Calu3 (cell line): ENCODE measurements around the gene DYNC1I1. TPM values are rescaled to one million over a fixed set of nuclear protein-coding genes. Genes with fewer than 3 reads are reported as not detected.

Experiments used
- BruUV-seq: library from RNA; stranded (reverse); fragments of 400-500 nt; replicated peaks from 2 replicates; lab custom pipeline; 2021; lab: Mats Ljungman, UMichigan
- CTCF ChIA-PET: fragments of 300-600 bp; sonication (Branson Sonifier 250); formaldehyde crosslinking; loops from one replicate; lab custom pipeline; 2022; ENCODE audit warnings: antibody characterized with exemption; lab: Charles Lee
- DNase-seq: peaks from one replicate; pipeline ENCODE4 v3.0.0; 2022
- H3K27ac Mint-ChIP-seq: one replicate; pipeline ENCODE4 v1.8.0; 2022; ENCODE audit warnings: mixed read lengths; ENCODE audit not compliant: unreplicated experiment
- H3K27me3 Mint-ChIP-seq: one replicate; pipeline ENCODE4 v1.8.0; 2022; ENCODE audit warnings: mixed read lengths; ENCODE audit not compliant: unreplicated experiment
- H3K36me3 Mint-ChIP-seq: one replicate; pipeline ENCODE4 v1.8.0; 2022; ENCODE audit warnings: mild to moderate bottlenecking, moderate library complexity, mixed read lengths; ENCODE audit not compliant: insufficient read depth, unreplicated experiment
- H3K4me1 Mint-ChIP-seq: one replicate; pipeline ENCODE4 v1.8.0; 2022; ENCODE audit warnings: mild to moderate bottlenecking, low read depth, mixed read lengths; ENCODE audit not compliant: unreplicated experiment
- H3K4me3 Mint-ChIP-seq: one replicate; pipeline ENCODE4 v1.8.0; 2022; ENCODE audit warnings: mild to moderate bottlenecking, low read depth, moderate library complexity, mixed read lengths; ENCODE audit not compliant: unreplicated experiment
- H3K9me3 Mint-ChIP-seq: one replicate; pipeline ENCODE4 v1.8.0; 2022; ENCODE audit warnings: low read depth, mixed read lengths; ENCODE audit not compliant: unreplicated experiment
- intact Hi-C: fragments of 100-400 bp; cut with micrococcal nuclease; formaldehyde crosslinking; loops from one replicate; pipeline ENCODE4 v1.10.0; 2022; ENCODE audit not compliant: unreplicated experiment
- total RNA-seq: library from RNA; stranded (reverse); gene quantifications from 2 replicates; pipeline ENCODE4 v1.2.3, GENCODE V29; 2022
- TF ChIP-seq, protein P1 (sequence below): fragments of 200-600 bp; IDR thresholded peaks from one replicate; pipeline ENCODE4 v1.8.0; 2022; ENCODE audit warnings: antibody characterized with exemption; ENCODE audit not compliant: unreplicated experiment

The DYNC1I1 gene
- total RNA-seq, 1 experiment from 2014 or later, result 0.73 TPM

- H3K4me1 Mint-ChIP-seq, result no peaks in the 10 kb centered on the region
- TF ChIP-seq, protein P1, sequence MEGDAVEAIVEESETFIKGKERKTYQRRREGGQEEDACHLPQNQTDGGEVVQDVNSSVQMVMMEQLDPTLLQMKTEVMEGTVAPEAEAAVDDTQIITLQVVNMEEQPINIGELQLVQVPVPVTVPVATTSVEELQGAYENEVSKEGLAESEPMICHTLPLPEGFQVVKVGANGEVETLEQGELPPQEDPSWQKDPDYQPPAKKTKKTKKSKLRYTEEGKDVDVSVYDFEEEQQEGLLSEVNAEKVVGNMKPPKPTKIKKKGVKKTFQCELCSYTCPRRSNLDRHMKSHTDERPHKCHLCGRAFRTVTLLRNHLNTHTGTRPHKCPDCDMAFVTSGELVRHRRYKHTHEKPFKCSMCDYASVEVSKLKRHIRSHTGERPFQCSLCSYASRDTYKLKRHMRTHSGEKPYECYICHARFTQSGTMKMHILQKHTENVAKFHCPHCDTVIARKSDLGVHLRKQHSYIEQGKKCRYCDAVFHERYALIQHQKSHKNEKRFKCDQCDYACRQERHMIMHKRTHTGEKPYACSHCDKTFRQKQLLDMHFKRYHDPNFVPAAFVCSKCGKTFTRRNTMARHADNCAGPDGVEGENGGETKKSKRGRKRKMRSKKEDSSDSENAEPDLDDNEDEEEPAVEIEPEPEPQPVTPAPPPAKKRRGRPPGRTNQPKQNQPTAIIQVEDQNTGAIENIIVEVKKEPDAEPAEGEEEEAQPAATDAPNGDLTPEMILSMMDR, result no peak
- CTCF ChIA-PET, result interaction anchor here (0.9 kb wide), 1 partner anchor 151 kb away, joined by 3 read pairs; no protein-coding TSS in a partner anchor
- intact Hi-C loops, result loop anchor here (10.0 kb wide), 1 partner anchor 349 kb away; no protein-coding TSS in a partner anchor
- no peak overlapping the region for H3K27ac Mint-ChIP-seq
- no TSS peak for BruUV-seq
- no peaks in the 10 kb centered on the region for H3K9me3 Mint-ChIP-seq
- no peak overlapping the region for H3K4me3 Mint-ChIP-seq
- DNase-seq, result no peak
- H3K27me3 Mint-ChIP-seq, result peaks cover 35% of the 10 kb centered on the region
- no peaks in the 10 kb centered on the region for H3K36me3 Mint-ChIP-seq
Observed at GRCh38 chr7:95874129-95874528, 101.8 kb downstream of the DYNC1I1 start.

- intact Hi-C loops, result loop anchor here (10.0 kb wide), 1 partner anchor 350 kb away; no protein-coding TSS in a partner anchor
- TF ChIP-seq, protein P1, result no peak
- Mint-ChIP-seq H3K27me3 (peaks cover 35% of the 10 kb centered on the region), H3K36me3 (no peaks in the 10 kb centered on the region), H3K9me3 (no peaks in the 10 kb centered on the region), H3K4me3 (no peak overlapping the region), H3K27ac (no peak overlapping the region), H3K4me1 (no peaks in the 10 kb centered on the region)
- CTCF ChIA-PET, result interaction anchor here (0.9 kb wide), 1 partner anchor 151 kb away, joined by 3 read pairs; no protein-coding TSS in a partner anchor
- DNase-seq, result no peak
- no TSS peak for BruUV-seq
Observed at GRCh38 chr7:95874541-95875265, 102.3 kb downstream of the DYNC1I1 start.

GRCh38 chr7:95875519-95875918 lies 103.2 kb downstream of the DYNC1I1 start:
- Mint-ChIP-seq H3K4me3 (no peak overlapping the region), H3K4me1 (no peaks in the 10 kb centered on the region), H3K27ac (no peak overlapping the region), H3K27me3 (peaks cover 35% of the 10 kb centered on the region), H3K9me3 (no peaks in the 10 kb centered on the region), H3K36me3 (no peaks in the 10 kb centered on the region)
- intact Hi-C loops, result loop anchor here (10.0 kb wide), 1 partner anchor 351 kb away; no protein-coding TSS in a partner anchor
- CTCF ChIA-PET, result no interaction called here
- BruUV-seq, result no TSS peak
- no peak for DNase-seq
- TF ChIP-seq, protein P1, result no peak

GRCh38 chr7:95878677-95879076 lies 106.3 kb downstream of the DYNC1I1 start:
- intact Hi-C loops, result loop anchor here (10.0 kb wide), 1 partner anchor 354 kb away; no protein-coding TSS in a partner anchor
- peaks cover 47% of the 10 kb centered on the region for H3K27me3 Mint-ChIP-seq
- H3K36me3 Mint-ChIP-seq, result no peaks in the 10 kb centered on the region
- CTCF ChIA-PET, result no interaction called here
- H3K4me1 Mint-ChIP-seq, result no peaks in the 10 kb centered on the region
- TF ChIP-seq, protein P1, result no peak
- H3K9me3 Mint-ChIP-seq, result no peaks in the 10 kb centered on the region
- no peak for DNase-seq
- H3K4me3 Mint-ChIP-seq, result no peak overlapping the region
- no TSS peak for BruUV-seq
- H3K27ac Mint-ChIP-seq, result no peak overlapping the region
